ENCODE data around the gene ANAPC15. TPM values are rescaled to one million over a fixed set of nuclear protein-coding genes. Genes with fewer than 3 reads are reported as not detected.

ANAPC15 gene
- total RNA-seq, 2 donors from 2014 or later, result 28.9 to 54.2 TPM

DNA sequence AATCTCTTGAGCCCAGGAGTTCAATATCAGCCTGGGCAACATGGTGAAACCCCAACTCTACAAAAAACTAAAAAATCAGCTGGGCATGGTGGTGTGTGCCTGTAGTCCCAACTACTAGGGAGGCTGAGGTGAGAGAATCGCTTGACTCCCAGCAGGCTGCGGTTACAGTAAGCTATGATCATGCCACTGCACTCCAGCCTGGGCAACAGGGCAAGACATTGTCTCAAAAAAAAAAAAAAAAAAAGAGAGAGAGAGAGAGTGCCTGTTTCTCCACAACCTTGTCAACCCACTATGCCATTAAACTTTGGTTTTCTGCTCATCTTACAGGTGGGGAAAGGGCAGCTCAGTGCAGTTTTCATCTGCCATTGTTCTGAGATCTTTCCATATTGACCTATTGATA lies 28.2 kb upstream of the ANAPC15 start:
- WGBS, result 100% methylated on average over 2 of the region's 2 CpGs
- Histone ChIP-seq H3K4me1 (replicated peaks) (no peaks in the 10 kb centered on the region), H3K4me3 (no peak overlapping the region), H3K27ac (no peak overlapping the region), H3K27me3 (replicated peaks; ENCODE audit: insufficient read depth) (no peaks in the 10 kb centered on the region), H3K36me3 (no peaks in the 10 kb centered on the region), H3K9me3 (no peaks in the 10 kb centered on the region)
- TF ChIP-seq CTCF (IDR thresholded peaks at IDR 0.05) (no peak), POLR2AphosphoS5 (IDR thresholded peaks at IDR 0.05) (no peak), POLR2A (IDR thresholded peaks at IDR 0.05) (no peak)
- no peak for DNase-seq (ENCODE audit: low spot score)
- intact Hi-C loops (cut with DNase I), result loop anchor here (5.0 kb wide), 2 partner anchors 113 to 163 kb away; no protein-coding TSS in a partner anchor

DNA sequence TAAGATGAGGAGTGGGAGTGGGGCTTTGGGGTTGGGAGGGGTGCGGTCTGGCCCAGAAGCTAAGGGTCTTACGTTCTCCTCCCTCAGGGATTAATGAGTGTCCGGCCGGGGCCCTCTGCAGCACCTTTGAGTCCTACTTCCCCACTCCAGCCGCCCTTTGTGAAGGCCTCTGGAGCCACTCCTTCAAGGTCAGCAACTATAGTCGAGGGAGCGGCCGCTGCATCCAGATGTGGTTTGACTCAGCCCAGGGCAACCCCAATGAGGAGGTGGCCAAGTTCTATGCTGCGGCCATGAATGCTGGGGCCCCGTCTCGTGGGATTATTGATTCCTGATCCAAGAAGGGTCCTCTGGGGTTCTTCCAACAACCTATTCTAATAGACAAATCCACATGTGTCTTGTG lies 27.0 kb upstream of the ANAPC15 start:
- H3K27ac ChIP-seq, result no peak overlapping the region
- DNase-seq (ENCODE audit: low spot score), result no peak
- H3K4me1 ChIP-seq (replicated peaks), result no peaks in the 10 kb centered on the region
- H3K9me3 ChIP-seq, result no peaks in the 10 kb centered on the region
- no peak for TF ChIP-seq POLR2AphosphoS5 (IDR thresholded peaks at IDR 0.05)
- no peak for TF ChIP-seq POLR2A (IDR thresholded peaks at IDR 0.05)
- TF ChIP-seq CTCF (IDR thresholded peaks at IDR 0.05), result no peak
- WGBS, result 99% methylated on average over 11 of the region's 11 CpGs
- intact Hi-C loops (cut with DNase I), result no loop called here
- H3K27me3 ChIP-seq (replicated peaks; ENCODE audit: insufficient read depth), result no peaks in the 10 kb centered on the region
- H3K36me3 ChIP-seq, result no peaks in the 10 kb centered on the region
- H3K4me3 ChIP-seq, result no peak overlapping the region

- no peaks in the 10 kb centered on the region for H3K9me3 ChIP-seq
- WGBS, result 84% methylated on average over 11 of the region's 12 CpGs
- DNase-seq (ENCODE audit: low spot score), result no peak
- no peak overlapping the region for H3K4me3 ChIP-seq
- no peaks in the 10 kb centered on the region for H3K4me1 ChIP-seq (replicated peaks)
- H3K27me3 ChIP-seq (replicated peaks; ENCODE audit: insufficient read depth), result no peaks in the 10 kb centered on the region
- H3K27ac ChIP-seq, result no peak overlapping the region
- H3K36me3 ChIP-seq, result no peaks in the 10 kb centered on the region
- intact Hi-C loops (cut with DNase I), result no loop called here
- TF ChIP-seq POLR2A (IDR thresholded peaks at IDR 0.05) (no peak), POLR2AphosphoS5 (IDR thresholded peaks at IDR 0.05) (no peak), CTCF (IDR thresholded peaks at IDR 0.05) (no peak)
These were observed 26.4 kb upstream of the ANAPC15 start for GRCh38 chr11:72138821-72139390.

DNA sequence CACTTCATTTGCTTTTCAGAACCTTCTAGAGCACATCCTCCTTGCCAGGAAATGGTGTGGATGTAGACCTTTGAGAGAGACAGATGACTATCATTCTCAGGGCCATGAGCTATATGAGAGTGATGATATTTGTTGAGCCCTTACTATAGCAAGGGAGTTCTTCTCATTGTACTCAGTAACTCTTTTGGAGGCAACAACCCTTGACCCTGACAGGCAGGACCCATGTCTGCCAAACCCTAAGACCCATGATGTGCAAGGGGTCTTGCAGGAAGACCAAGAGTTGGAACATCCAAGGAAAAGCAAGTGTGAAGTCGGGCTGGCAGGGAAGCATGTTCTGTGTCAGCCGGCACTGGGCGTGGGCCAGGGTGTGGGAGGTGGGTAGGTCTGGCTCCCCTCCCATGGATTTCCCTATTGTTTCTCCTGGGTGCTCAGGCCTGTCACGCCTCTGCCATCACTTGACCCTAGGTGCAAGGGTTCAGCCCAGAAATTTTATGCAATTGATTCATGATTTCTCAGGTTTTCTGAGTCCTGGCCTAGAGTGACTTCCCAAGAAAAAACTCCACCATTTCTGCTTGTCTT lies 24.3 kb upstream of the ANAPC15 start:
- no peak overlapping the region for H3K4me3 ChIP-seq

More for the DNA sequence above, 24.3 kb upstream of the ANAPC15 start:
- no peaks in the 10 kb centered on the region for H3K9me3 ChIP-seq
- WGBS, result 97% methylated on average over 4 of the region's 4 CpGs
- TF ChIP-seq CTCF (IDR thresholded peaks at IDR 0.05) (no peak), POLR2AphosphoS5 (IDR thresholded peaks at IDR 0.05) (no peak)
- no peaks in the 10 kb centered on the region for H3K4me1 ChIP-seq (replicated peaks)
- no peaks in the 10 kb centered on the region for H3K27me3 ChIP-seq (replicated peaks; ENCODE audit: insufficient read depth)
- H3K27ac ChIP-seq, result no peak overlapping the region
- no peak for DNase-seq (ENCODE audit: low spot score)
- intact Hi-C loops (cut with DNase I), result no loop called here
- H3K36me3 ChIP-seq, result no peaks in the 10 kb centered on the region

Data from prostate gland (tissue), 2 donors.